Thyroid gland (tissue), 4 donors: Measurements from ENCODE around the gene TBC1D5.

Source experiments
- CTCF ChIP-seq, 6 experiments: fragments of 200-600 bp in 3 of 6; fragments of 450-650 bp in 3 of 6; sonication (generic) in 3 of 6; IDR thresholded peaks; one replicate each; pipeline ENCODE4 v1.5.1; 2016 to 2019; ENCODE audit warnings: antibody characterized with exemption in 6 of 6, mild to moderate bottlenecking in 2 of 6, inconsistent platforms in 1 of 6, moderate library complexity in 1 of 6
- POLR2A ChIP-seq, 2 donors: fragments of 450-650 bp; IDR thresholded peaks; one replicate each; pipeline ENCODE4 v1.6.1; 2017; ENCODE audit warnings: antibody characterized with exemption in 2 of 2, mild to moderate bottlenecking in 2 of 2, moderate library complexity in 1 of 2

GRCh38 chr3:17571686-17572085, 170.7 kb downstream of the TBC1D5 start:
- TF ChIP-seq POLR2A (IDR thresholded peaks at IDR 0.05) (no peak), CTCF (IDR thresholded peaks at IDR 0.05) (no peak)
